ENCODE results near the gene DHDH. TPM values are rescaled to one million over a fixed set of nuclear protein-coding genes. Genes with fewer than 3 reads are reported as not detected.

The DHDH gene
- total and polyA plus RNA-seq, 2 of the 13 experiments (the other 11 are each of a cell fraction or from before 2014, with no cell fraction given): 0.13 to 0.91 TPM

DNA sequence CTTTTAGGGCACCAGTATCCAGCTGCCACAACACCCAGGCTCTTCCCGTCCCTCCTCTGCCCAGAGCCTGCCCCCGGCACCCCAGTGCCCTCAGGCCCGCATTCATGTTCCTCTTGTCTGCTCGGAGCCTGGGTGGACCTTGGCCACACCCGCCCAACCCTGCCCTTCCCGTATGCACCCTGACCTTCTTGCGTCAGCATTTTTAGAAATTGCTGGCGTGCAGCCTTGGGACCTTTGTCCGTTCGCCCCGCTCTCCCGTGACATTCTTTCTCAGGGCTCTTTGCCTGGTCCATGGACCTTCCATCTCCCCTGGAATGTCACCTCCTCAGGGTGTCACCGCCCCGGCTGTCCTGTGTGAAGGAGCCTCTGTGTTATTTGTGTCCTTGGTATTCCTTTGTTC, 25.8 kb upstream of the DHDH start (continued):
- no peak for TF ChIP-seq ISX (CRISPR knock-in tag; conservative IDR thresholded peaks at IDR 0.05)
- TF ChIP-seq HDAC2 (CRISPR knock-in tag; IDR thresholded peaks at IDR 0.05): peak; percentile 85
- TF ChIP-seq HDAC1 (CRISPR knock-in tag; IDR thresholded peaks at IDR 0.05): peak; percentile 70
- TF ChIP-seq ZBTB20 (CRISPR knock-in tag; IDR thresholded peaks at IDR 0.05; ENCODE audit: borderline replicate concordance, low read depth): no peak
- TF ChIP-seq TSC22D2 (CRISPR knock-in tag; IDR thresholded peaks at IDR 0.05; ENCODE audit: borderline replicate concordance): peak; percentile 28; the same call in 1 of the 2 replicates
- TF ChIP-seq ZNF792 (CRISPR knock-in tag; IDR thresholded peaks at IDR 0.05): no peak
- TF ChIP-seq, protein P1, sequence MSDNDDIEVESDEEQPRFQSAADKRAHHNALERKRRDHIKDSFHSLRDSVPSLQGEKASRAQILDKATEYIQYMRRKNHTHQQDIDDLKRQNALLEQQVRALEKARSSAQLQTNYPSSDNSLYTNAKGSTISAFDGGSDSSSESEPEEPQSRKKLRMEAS (IDR thresholded peaks at IDR 0.05): peak; percentile 37; the same call in 1 of the 2 replicates
- TF ChIP-seq, protein P2, sequence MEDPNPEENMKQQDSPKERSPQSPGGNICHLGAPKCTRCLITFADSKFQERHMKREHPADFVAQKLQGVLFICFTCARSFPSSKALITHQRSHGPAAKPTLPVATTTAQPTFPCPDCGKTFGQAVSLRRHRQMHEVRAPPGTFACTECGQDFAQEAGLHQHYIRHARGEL (CRISPR knock-in tag; IDR thresholded peaks at IDR 0.05): no peak
- no peak for TF ChIP-seq ZNF10 (CRISPR knock-in tag; IDR thresholded peaks at IDR 0.05; ENCODE audit: borderline replicate concordance, low read depth)
- TF ChIP-seq ZBTB1 (CRISPR knock-in tag; IDR thresholded peaks at IDR 0.05; ENCODE audit: borderline replicate concordance): no peak
- TF ChIP-seq, protein P3, sequence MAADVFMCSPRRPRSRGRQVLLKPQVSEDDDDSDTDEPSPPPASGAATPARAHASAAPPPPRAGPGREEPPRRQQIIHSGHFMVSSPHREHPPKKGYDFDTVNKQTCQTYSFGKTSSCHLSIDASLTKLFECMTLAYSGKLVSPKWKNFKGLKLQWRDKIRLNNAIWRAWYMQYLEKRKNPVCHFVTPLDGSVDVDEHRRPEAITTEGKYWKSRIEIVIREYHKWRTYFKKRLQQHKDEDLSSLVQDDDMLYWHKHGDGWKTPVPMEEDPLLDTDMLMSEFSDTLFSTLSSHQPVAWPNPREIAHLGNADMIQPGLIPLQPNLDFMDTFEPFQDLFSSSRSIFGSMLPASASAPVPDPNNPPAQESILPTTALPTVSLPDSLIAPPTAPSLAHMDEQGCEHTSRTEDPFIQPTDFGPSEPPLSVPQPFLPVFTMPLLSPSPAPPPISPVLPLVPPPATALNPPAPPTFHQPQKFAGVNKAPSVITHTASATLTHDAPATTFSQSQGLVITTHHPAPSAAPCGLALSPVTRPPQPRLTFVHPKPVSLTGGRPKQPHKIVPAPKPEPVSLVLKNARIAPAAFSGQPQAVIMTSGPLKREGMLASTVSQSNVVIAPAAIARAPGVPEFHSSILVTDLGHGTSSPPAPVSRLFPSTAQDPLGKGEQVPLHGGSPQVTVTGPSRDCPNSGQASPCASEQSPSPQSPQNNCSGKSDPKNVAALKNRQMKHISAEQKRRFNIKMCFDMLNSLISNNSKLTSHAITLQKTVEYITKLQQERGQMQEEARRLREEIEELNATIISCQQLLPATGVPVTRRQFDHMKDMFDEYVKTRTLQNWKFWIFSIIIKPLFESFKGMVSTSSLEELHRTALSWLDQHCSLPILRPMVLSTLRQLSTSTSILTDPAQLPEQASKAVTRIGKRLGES (CRISPR knock-in tag; IDR thresholded peaks at IDR 0.05; ENCODE audit: borderline replicate concordance): no peak
- TF ChIP-seq ARNT2 (CRISPR knock-in tag; IDR thresholded peaks at IDR 0.05; ENCODE audit: low read depth): no peak
- no peak for TF ChIP-seq ZNF790 (CRISPR knock-in tag; IDR thresholded peaks at IDR 0.05; ENCODE audit: borderline replicate concordance)
- TF ChIP-seq ZFP82 (CRISPR knock-in tag; IDR thresholded peaks at IDR 0.05; ENCODE audit: borderline replicate concordance): no peak
- no peak for TF ChIP-seq SNAI1 (CRISPR knock-in tag; IDR thresholded peaks at IDR 0.05; ENCODE audit: borderline replicate concordance)
- TF ChIP-seq ZNF468 (CRISPR knock-in tag; IDR thresholded peaks at IDR 0.05): no peak
- no peak for TF ChIP-seq PRPF4 (IDR thresholded peaks at IDR 0.05; ENCODE audit: low read depth, low read length, poor library complexity, severe bottlenecking)
- TF ChIP-seq ZBTB21 (CRISPR knock-in tag; IDR thresholded peaks at IDR 0.05): 0 out of 2 replicates have a peak, but pooled peaks have one; percentile 49
- no peak for TF ChIP-seq KLF11 (CRISPR knock-in tag; IDR thresholded peaks at IDR 0.05)
- TF ChIP-seq SIN3A (IDR thresholded peaks at IDR 0.05; ENCODE audit: borderline replicate concordance, low read depth, low read length): no peak
- peak; percentile 83 for TF ChIP-seq IRF2 (CRISPR knock-in tag; IDR thresholded peaks at IDR 0.05)
- TF ChIP-seq ZNF878 (CRISPR knock-in tag; IDR thresholded peaks at IDR 0.05): no peak
- TF ChIP-seq ZNF282 (IDR thresholded peaks at IDR 0.05; ENCODE audit: partially characterized antibody): no peak
- no peak for TF ChIP-seq ZSCAN12 (CRISPR knock-in tag; IDR thresholded peaks at IDR 0.05)
- no peak for TF ChIP-seq RFX1 (IDR thresholded peaks at IDR 0.05)
- TF ChIP-seq ZNF138 (CRISPR knock-in tag; IDR thresholded peaks at IDR 0.05; ENCODE audit: low read depth): no peak
- TF ChIP-seq, protein P4, sequence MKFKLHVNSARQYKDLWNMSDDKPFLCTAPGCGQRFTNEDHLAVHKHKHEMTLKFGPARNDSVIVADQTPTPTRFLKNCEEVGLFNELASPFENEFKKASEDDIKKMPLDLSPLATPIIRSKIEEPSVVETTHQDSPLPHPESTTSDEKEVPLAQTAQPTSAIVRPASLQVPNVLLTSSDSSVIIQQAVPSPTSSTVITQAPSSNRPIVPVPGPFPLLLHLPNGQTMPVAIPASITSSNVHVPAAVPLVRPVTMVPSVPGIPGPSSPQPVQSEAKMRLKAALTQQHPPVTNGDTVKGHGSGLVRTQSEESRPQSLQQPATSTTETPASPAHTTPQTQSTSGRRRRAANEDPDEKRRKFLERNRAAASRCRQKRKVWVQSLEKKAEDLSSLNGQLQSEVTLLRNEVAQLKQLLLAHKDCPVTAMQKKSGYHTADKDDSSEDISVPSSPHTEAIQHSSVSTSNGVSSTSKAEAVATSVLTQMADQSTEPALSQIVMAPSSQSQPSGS (CRISPR knock-in tag; IDR thresholded peaks at IDR 0.05): peak; percentile 88
